ENCODE measurements around the gene OR8G1. TPM values are rescaled to one million over a fixed set of nuclear protein-coding genes. Genes with fewer than 3 reads are reported as not detected.

Gene OR8G1
- total and polyA plus RNA-seq, 2 of the 8 experiments (the other 6 are each of a cell fraction or from before 2014, with no cell fraction given) = not detected

DNA sequence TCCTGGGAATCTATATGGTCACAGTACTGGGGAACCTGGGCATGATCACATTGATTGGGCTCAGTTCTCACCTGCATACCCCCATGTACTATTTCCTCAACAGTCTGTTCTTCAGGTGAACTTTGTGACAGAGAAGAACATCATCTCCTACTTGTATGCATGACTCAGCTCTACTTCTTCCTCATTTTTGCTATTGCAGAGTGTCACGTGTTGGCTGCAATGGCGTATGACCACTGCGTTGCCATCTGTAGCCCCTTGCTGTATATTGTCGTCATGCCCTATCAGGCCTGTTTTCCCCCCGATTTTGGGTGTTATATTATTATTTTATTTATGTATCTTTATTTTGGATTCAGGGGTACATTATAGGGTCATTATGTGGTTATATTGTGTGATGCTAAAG is 2.4 kb upstream of the OR8G1 start:
- no peak overlapping the region for H4K5ac ChIP-seq (ENCODE audit: insufficient read length, low read depth, low read length)
- no peak overlapping the region for H3K4me2 ChIP-seq (ENCODE audit: insufficient read depth in 1 of 2, low read depth in 2 of 2, low read length in 2 of 2)
- no peak overlapping the region for H2BK12ac ChIP-seq (ENCODE audit: low read depth, low read length)
- 58% methylated on average over 5 of the region's 5 CpGs; no CpG with 5 or more reads in 1 of the 2 experiments for WGBS, 2 experiments (ENCODE audit: extremely low coverage in 1 of 2, insufficient coverage in 1 of 2, insufficient read length in 1 of 2, insufficient replicate concordance in 2 of 2, low coverage in 1 of 2, low lambda C conversion rate in 2 of 2, missing lambda C conversion rate in 1 of 2)
- H2BK120ac ChIP-seq (replicated peaks; ENCODE audit: low read depth, low read length) = no peak overlapping the region
- POLR2A ChIA-PET (ENCODE audit: partially characterized antibody) = no interaction called here
- no peaks in the 10 kb centered on the region for H3K36me3 ChIP-seq (ENCODE audit: control insufficient read depth in 2 of 4, insufficient read depth in 4 of 4, low read length in 3 of 4)
- no peak overlapping the region for H2AK5ac ChIP-seq (ENCODE audit: low read depth, low read length)
- no peaks in the 10 kb centered on the region for H3K23me2 ChIP-seq (ENCODE audit: low read depth, low read length)
- H3K4me1 ChIP-seq (replicated peaks in 1 of 4; ENCODE audit: control insufficient read depth in 3 of 4, insufficient read depth in 4 of 4, low read length in 3 of 4) = no peaks in the 10 kb centered on the region
- no peaks in the 10 kb centered on the region for H4K20me1 ChIP-seq (replicated peaks in 1 of 2; ENCODE audit: control insufficient read depth in 1 of 2, insufficient read depth in 2 of 2, low read length in 2 of 2)
- CTCF ChIA-PET (ENCODE audit: partially characterized antibody) = no interaction called here
- H3K18ac ChIP-seq (ENCODE audit: extremely low read depth, low read length) = no peak overlapping the region
- FAIRE-seq (no peak), DNase-seq (ENCODE audit: low read depth in 1 of 2, low spot score in 2 of 2) (no peak)
- H4K8ac ChIP-seq (ENCODE audit: extremely low read depth, insufficient read depth, low read length) = no peak overlapping the region
- H2BK15ac ChIP-seq (ENCODE audit: low read length) = no peak overlapping the region
- H3K79me1 ChIP-seq (ENCODE audit: low read depth, low read length) = no peaks in the 10 kb centered on the region
- no peaks in the 10 kb centered on the region for H3K27me3 ChIP-seq (replicated peaks in 1 of 4; ENCODE audit: control insufficient read depth in 3 of 4, extremely low read depth in 1 of 4, insufficient read depth in 3 of 4, low read length in 3 of 4)
- H3K23ac ChIP-seq (ENCODE audit: insufficient read length) = no peak overlapping the region
- H3K9ac ChIP-seq (replicated peaks in 1 of 4; ENCODE audit: extremely low read depth in 1 of 4, low read depth in 3 of 4, low read length in 3 of 4) = no peak overlapping the region
- no peak overlapping the region for H3K4me3 ChIP-seq (ENCODE audit: extremely low read depth in 1 of 4, insufficient read depth in 2 of 4, low read depth in 3 of 4, low read length in 4 of 4)
- no peak overlapping the region for H2BK5ac ChIP-seq (ENCODE audit: low read depth, low read length)
- H2BK20ac ChIP-seq (ENCODE audit: low read length) = no peak overlapping the region
- H2AFZ ChIP-seq (ENCODE audit: low read length) = no peak overlapping the region
- no peak overlapping the region for H3K56ac ChIP-seq (replicated peaks; ENCODE audit: insufficient read length, low read depth, low read length)
- no peaks in the 10 kb centered on the region for H3K79me2 ChIP-seq (ENCODE audit: control insufficient read depth in 1 of 2, insufficient read depth in 2 of 2, low read length in 2 of 2)
- no peak overlapping the region for H3K27ac ChIP-seq (ENCODE audit: low read depth, low read length)
- H3K4ac ChIP-seq (replicated peaks; ENCODE audit: insufficient read length, low read depth, low read length) = no peak overlapping the region
- H3K14ac ChIP-seq (ENCODE audit: insufficient read length) = no peak overlapping the region
- no peaks in the 10 kb centered on the region for H3K9me3 ChIP-seq (ENCODE audit: insufficient read depth in 2 of 2, low read depth in 1 of 2, low read length in 1 of 2)
- no peak overlapping the region for H4K91ac ChIP-seq (replicated peaks; ENCODE audit: insufficient read length, low read length)
- no peak for TF ChIP-seq HDAC6 (IDR thresholded peaks at IDR 0.05; ENCODE audit: low read depth, low read length)
- TF ChIP-seq, protein P1, sequence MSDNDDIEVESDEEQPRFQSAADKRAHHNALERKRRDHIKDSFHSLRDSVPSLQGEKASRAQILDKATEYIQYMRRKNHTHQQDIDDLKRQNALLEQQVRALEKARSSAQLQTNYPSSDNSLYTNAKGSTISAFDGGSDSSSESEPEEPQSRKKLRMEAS (IDR thresholded peaks at IDR 0.05) = no peak
- TF ChIP-seq HDAC2 (IDR thresholded peaks at IDR 0.05; ENCODE audit: borderline replicate concordance in 1 of 2, low read depth in 2 of 2, low read length in 2 of 2) = no peak
- TF ChIP-seq NANOG (IDR thresholded peaks at IDR 0.05; ENCODE audit: insufficient read depth, low read depth, low read length, poor library complexity, severe bottlenecking) = no peak
- TF ChIP-seq ATF2 (IDR thresholded peaks at IDR 0.05; ENCODE audit: low read length) = no peak
- TF ChIP-seq SAP30 (IDR thresholded peaks at IDR 0.05; ENCODE audit: insufficient read depth, insufficient replicate concordance, low read length) = no peak
- no peak for TF ChIP-seq BACH1 (IDR thresholded peaks at IDR 0.05; ENCODE audit: low read length)
- TF ChIP-seq SRF (IDR thresholded peaks at IDR 0.05; ENCODE audit: low read depth, low read length) = no peak
- no peak for TF ChIP-seq GABPA (IDR thresholded peaks at IDR 0.05; ENCODE audit: borderline replicate concordance, insufficient read depth, low read length)
- no peak for TF ChIP-seq KDM1A (IDR thresholded peaks at IDR 0.05; ENCODE audit: borderline replicate concordance, low read length)
- TF ChIP-seq NRF1 (IDR thresholded peaks at IDR 0.05; ENCODE audit: low read depth, low read length) = no peak
- no peak for TF ChIP-seq MAFK (IDR thresholded peaks at IDR 0.05; ENCODE audit: low read depth, low read length)

Data from H1 (cell line).